H1 (cell line): ENCODE measurements around the gene RBM47. TPM values are rescaled to one million over a fixed set of nuclear protein-coding genes. Genes with fewer than 3 reads are reported as not detected.

ENCODE experiments used
- CTCF ChIA-PET: fragments of 300-600 bp; sonication (Branson Sonifier 250); formaldehyde crosslinking; loops from one replicate; lab custom pipeline; 2021; ENCODE audit not compliant: partially characterized antibody; lab: Charles Lee
- POLR2A ChIA-PET: fragments of 300-600 bp; sonication (Branson Sonifier 250); formaldehyde crosslinking; loops from one replicate; lab custom pipeline; 2021; ENCODE audit warnings: inconsistent platforms; ENCODE audit not compliant: partially characterized antibody; lab: Charles Lee
- DNase-seq, 2 experiments: peaks; one replicate each; pipeline versions ENCODE4 v3.0.0 to v3.0.0-alpha.2; 2010 to 2022; ENCODE audit warnings: low spot score in 2 of 2, low read depth in 1 of 2, mixed read lengths in 1 of 2
- FAIRE-seq: peaks from 2 replicates; lab custom pipeline; 2011; peaks lifted over from hg19 to GRCh38; lab: Jason Lieb, UNC
- H2AFZ ChIP-seq: 2 replicates; pipeline ENCODE4 v1.8.1; 2012; ENCODE audit warnings: low read length, inconsistent platforms
- H2AK5ac ChIP-seq: 2 replicates; pipeline ENCODE4 v1.6.1; 2013; ENCODE audit warnings: low read depth, low read length
- H2BK120ac ChIP-seq: replicated peaks from 2 replicates; pipeline ENCODE3; 2013; ENCODE audit warnings: low read depth, low read length, inconsistent platforms
- H2BK12ac ChIP-seq: 2 replicates; pipeline ENCODE4 v1.6.1; 2013; ENCODE audit warnings: low read depth, low read length
- H2BK15ac ChIP-seq: 2 replicates; pipeline ENCODE4 v1.6.1; 2013; ENCODE audit warnings: low read length
- H2BK20ac ChIP-seq: 2 replicates; pipeline ENCODE4 v1.6.1; 2013; ENCODE audit warnings: low read length
- H2BK5ac ChIP-seq: 2 replicates; pipeline ENCODE4 v1.6.1; 2013; ENCODE audit warnings: low read depth, low read length
- H3K14ac ChIP-seq: 2 replicates; pipeline ENCODE4 v1.6.1; 2013; ENCODE audit warnings: inconsistent platforms; ENCODE audit not compliant: insufficient read length
- H3K18ac ChIP-seq: 2 replicates; pipeline ENCODE4 v1.6.1; 2013; ENCODE audit warnings: low read length; ENCODE audit errors: extremely low read depth
- H3K23ac ChIP-seq: 2 replicates; pipeline ENCODE4 v1.6.1; 2013; ENCODE audit warnings: inconsistent platforms; ENCODE audit not compliant: insufficient read length
- H3K23me2 ChIP-seq: 2 replicates; pipeline ENCODE4 v1.6.1; 2013; ENCODE audit warnings: low read depth, low read length
- H3K27ac ChIP-seq: 2 replicates; pipeline ENCODE4 v1.6.1; 2011; ENCODE audit warnings: low read depth, low read length, inconsistent platforms
- H3K27me3 ChIP-seq, 4 experiments: replicated peaks in 1 of 4; 1 replicate in 1 of 4; 2 replicates in 3 of 4; pipeline versions ENCODE4 v1.6.1 to v1.8.1; 2011 to 2013; ENCODE audit warnings: low read length in 3 of 4, mild to moderate bottlenecking in 3 of 4, inconsistent platforms in 2 of 4, mixed read lengths in 2 of 4, moderate library complexity in 1 of 4; ENCODE audit not compliant: control insufficient read depth in 3 of 4, insufficient read depth in 3 of 4; ENCODE audit errors: extremely low read depth in 1 of 4
- H3K36me3 ChIP-seq, 4 experiments: 2 replicates each; pipeline versions ENCODE4 v1.6.1 to v1.8.1; 2011 to 2013; ENCODE audit warnings: mild to moderate bottlenecking in 4 of 4, low read length in 3 of 4, moderate library complexity in 2 of 4, control low read depth in 1 of 4, inconsistent platforms in 1 of 4; ENCODE audit not compliant: insufficient read depth in 4 of 4, control insufficient read depth in 2 of 4
- H3K4ac ChIP-seq: replicated peaks from 2 replicates; pipeline ENCODE3; 2013; ENCODE audit warnings: low read length, low read depth, mixed read lengths, inconsistent platforms; ENCODE audit not compliant: insufficient read length
- H3K4me1 ChIP-seq, 4 experiments: replicated peaks in 1 of 4; 1 replicate in 1 of 4; 2 replicates in 3 of 4; pipeline versions ENCODE4 v1.6.1 to v1.8.1; 2011 to 2013; ENCODE audit warnings: low read length in 3 of 4, inconsistent platforms in 2 of 4, mixed read lengths in 1 of 4; ENCODE audit not compliant: insufficient read depth in 4 of 4, control insufficient read depth in 3 of 4
- H3K4me2 ChIP-seq, 2 experiments: 2 replicates each; pipeline versions ENCODE4 v1.6.1 to v1.8.1; 2011 to 2013; ENCODE audit warnings: low read depth in 2 of 2, low read length in 2 of 2, control low read depth in 1 of 2, inconsistent platforms in 1 of 2, mild to moderate bottlenecking in 1 of 2; ENCODE audit not compliant: insufficient read depth in 1 of 2
- H3K4me3 ChIP-seq, 4 experiments: fragments of 200-600, 300-600 bp in 1 of 4; sonication (generic), shearing (Covaris generic), sonication (Bioruptor Twin) in 1 of 4; 2 replicates each; pipeline versions ENCODE4 v1.5.1 to v1.8.1; 2011 to 2016; ENCODE audit warnings: low read length in 4 of 4, low read depth in 3 of 4, control low read depth in 2 of 4, inconsistent platforms in 2 of 4, mild to moderate bottlenecking in 2 of 4, mixed read lengths in 1 of 4, moderate library complexity in 1 of 4; ENCODE audit not compliant: insufficient read depth in 2 of 4; ENCODE audit errors: extremely low read depth in 1 of 4
- H3K56ac ChIP-seq: replicated peaks from 2 replicates; pipeline ENCODE3; 2013; ENCODE audit warnings: low read depth, mild to moderate bottlenecking, mixed read lengths, low read length, inconsistent platforms; ENCODE audit not compliant: insufficient read length
- H3K79me1 ChIP-seq: 2 replicates; pipeline ENCODE4 v1.6.1; 2013; ENCODE audit warnings: low read depth, low read length, control low read depth
- H3K79me2 ChIP-seq, 2 experiments: 2 replicates each; pipeline versions ENCODE4 v1.6.1 to v1.8.1; 2012 to 2013; ENCODE audit warnings: low read length in 2 of 2, mild to moderate bottlenecking in 2 of 2, inconsistent platforms in 1 of 2; ENCODE audit not compliant: insufficient read depth in 2 of 2, control insufficient read depth in 1 of 2
- H3K9ac ChIP-seq, 4 experiments: replicated peaks in 1 of 4; 1 replicate in 1 of 4; 2 replicates in 3 of 4; pipeline versions ENCODE4 v1.6.1 to v1.8.1; 2011 to 2013; ENCODE audit warnings: low read depth in 3 of 4, low read length in 3 of 4, control low read depth in 2 of 4, mild to moderate bottlenecking in 2 of 4, moderate library complexity in 2 of 4, inconsistent platforms in 1 of 4; ENCODE audit errors: extremely low read depth in 1 of 4
- H3K9me3 ChIP-seq, 2 experiments: 2 replicates each; pipeline versions ENCODE4 v1.6.1 to v1.8.1; 2012 to 2013; ENCODE audit warnings: mild to moderate bottlenecking in 2 of 2, moderate library complexity in 2 of 2, control low read depth in 1 of 2, inconsistent platforms in 1 of 2, low read depth in 1 of 2, low read length in 1 of 2, mixed read lengths in 1 of 2; ENCODE audit not compliant: insufficient read depth in 2 of 2
- H4K20me1 ChIP-seq, 2 experiments: replicated peaks in 1 of 2; 2 replicates each; pipeline versions ENCODE3 to v1.8.1; 2011 to 2013; ENCODE audit warnings: inconsistent platforms in 2 of 2, low read length in 2 of 2, mild to moderate bottlenecking in 1 of 2; ENCODE audit not compliant: insufficient read depth in 2 of 2, control insufficient read depth in 1 of 2
- H4K5ac ChIP-seq: 2 replicates; pipeline ENCODE4 v1.6.1; 2013; ENCODE audit warnings: low read length, low read depth, mixed read lengths, inconsistent platforms; ENCODE audit not compliant: insufficient read length
- H4K8ac ChIP-seq: 2 replicates; pipeline ENCODE4 v1.8.0; 2013; ENCODE audit warnings: mild to moderate bottlenecking, moderate library complexity, low read length, inconsistent platforms; ENCODE audit not compliant: insufficient read depth; ENCODE audit errors: extremely low read depth
- H4K91ac ChIP-seq: replicated peaks from 2 replicates; pipeline ENCODE3; 2013; ENCODE audit warnings: low read length, mixed read lengths, inconsistent platforms; ENCODE audit not compliant: insufficient read length
- ASH2L ChIP-seq: fragments of 200-600, 300-600 bp; sonication (generic); IDR thresholded peaks from one replicate; pipeline ENCODE4 v1.7.1; 2017; ENCODE audit warnings: low read length
- ATF3 ChIP-seq: IDR thresholded peaks from 2 replicates; pipeline ENCODE4 v1.6.1; 2011; ENCODE audit warnings: low read depth, mild to moderate bottlenecking, low read length; ENCODE audit not compliant: insufficient read depth
- BRCA1 ChIP-seq: IDR thresholded peaks from 2 replicates; pipeline ENCODE4 v1.6.1; 2012; ENCODE audit warnings: low read depth, low read length, improper control_type of control experiment
- CREB1 ChIP-seq: IDR thresholded peaks from 2 replicates; pipeline ENCODE4 v1.6.1; 2012; ENCODE audit warnings: inconsistent platforms
- EZH2 ChIP-seq: fragments of 200-600 bp; sonication (generic); IDR thresholded peaks from 2 replicates; pipeline ENCODE4 v1.7.1; 2012; ENCODE audit warnings: low read depth, mild to moderate bottlenecking, moderate library complexity, low read length, inconsistent platforms; ENCODE audit not compliant: severe bottlenecking
- HDAC6 ChIP-seq: IDR thresholded peaks from one replicate; pipeline ENCODE4 v1.7.1; 2012; ENCODE audit warnings: low read depth, mild to moderate bottlenecking, inconsistent platforms, low read length, moderate library complexity
- JUN ChIP-seq: IDR thresholded peaks from 2 replicates; pipeline ENCODE4 v1.6.1; 2011; ENCODE audit warnings: low read depth, mild to moderate bottlenecking, improper control_type of control experiment, low read length
- JUND ChIP-seq: IDR thresholded peaks from 2 replicates; pipeline ENCODE4 v1.6.1; 2011; ENCODE audit warnings: mild to moderate bottlenecking, improper control_type of control experiment, low read length
- KDM1A ChIP-seq: fragments of 200-600, 300-600 bp; sonication (generic); IDR thresholded peaks from 2 replicates; pipeline ENCODE4 v1.7.1; 2016; ENCODE audit warnings: mild to moderate bottlenecking, low read length, borderline replicate concordance
- MAFK ChIP-seq: IDR thresholded peaks from 2 replicates; pipeline ENCODE4 v1.6.1; 2012; ENCODE audit warnings: low read depth, mild to moderate bottlenecking, improper control_type of control experiment, low read length
- RFX5 ChIP-seq: IDR thresholded peaks from 2 replicates; pipeline ENCODE4 v1.6.1; 2011; ENCODE audit warnings: low read depth, low read length, improper control_type of control experiment, borderline replicate concordance
- SP4 ChIP-seq: IDR thresholded peaks from 2 replicates; pipeline ENCODE4 v1.6.1; 2012; ENCODE audit warnings: low read length, inconsistent platforms
- TAF1 ChIP-seq: IDR thresholded peaks from 2 replicates; pipeline ENCODE4 v1.6.1; 2011; ENCODE audit warnings: mild to moderate bottlenecking, low read depth, low read length
- TCF12 ChIP-seq: IDR thresholded peaks from 2 replicates; pipeline ENCODE4 v1.6.1; 2011; ENCODE audit warnings: low read depth, mild to moderate bottlenecking, low read length
- ZNF274 ChIP-seq: IDR thresholded peaks from 2 replicates; pipeline ENCODE4 v1.7.0; 2012; ENCODE audit warnings: low read length, borderline replicate concordance; ENCODE audit errors: extremely low read depth
- WGBS, 2 experiments: shearing (Covaris generic) in 1 of 2; methylation state at CpG; one replicate each; pipeline versions ENCODE4 v1.1.6 to v1.1.7; 2013 to 2015; ENCODE audit warnings: low lambda C conversion rate in 2 of 2, mixed read lengths in 2 of 2, inconsistent platforms in 1 of 2, low coverage in 1 of 2, missing lambda C conversion rate in 1 of 2; ENCODE audit not compliant: insufficient replicate concordance in 2 of 2, insufficient coverage in 1 of 2, insufficient read length in 1 of 2; ENCODE audit errors: extremely low coverage in 1 of 2, missing lambda C conversion rate in 1 of 2; 5-methylcytosine and 5-hydroxymethylcytosine counted together
- polyA plus RNA-seq, 7 experiments: library from polyadenylated mRNA; depleted of rRNA in 3 of 7; stranded (reverse) in 5 of 7; unstranded in 2 of 7; fragments of >200 nt in 5 of 7; fragments of 200-250 nt in 2 of 7; gene quantifications; 1 replicate in 5 of 7; 2 replicates in 1 of 7; 4 replicates in 1 of 7; pipeline versions ENCODE4 v1.2.1 to v1.2.3, GENCODE V29; 2011 to 2013; ENCODE audit warnings: missing spikeins in 2 of 7, mixed read lengths in 2 of 7
- total RNA-seq: library from RNA; stranded (reverse); fragmentation: NEBNext Ultra II Directional; extraction: Animal tissue kit (Norgen Biotek cat#: 25700); gene quantifications from 2 replicates; pipeline ENCODE4 v1.2.1, GENCODE V29; 2021

Gene RBM47
- total and polyA plus RNA-seq, 2 of the 8 experiments (the other 6 are each of a cell fraction or from before 2014, with no cell fraction given) = 42.8 to 78.9 TPM

- no peak overlapping the region for H3K4ac ChIP-seq
- H3K9ac ChIP-seq = no peak overlapping the region
- no peak overlapping the region for H4K91ac ChIP-seq
- no peak overlapping the region for H4K5ac ChIP-seq
- no peak overlapping the region for H2BK120ac ChIP-seq
- H2BK15ac ChIP-seq = no peak overlapping the region
- H3K27ac ChIP-seq = no peak overlapping the region
- H4K20me1 ChIP-seq = no peaks in the 10 kb centered on the region
- peaks cover 0 to 22% (median 2%) of the 10 kb centered on the region in 4 experiments; a peak in 3 of 8 replicates for H3K36me3 ChIP-seq
- H3K56ac ChIP-seq = no peak overlapping the region
- no peak overlapping the region for H2BK5ac ChIP-seq
- H2AFZ ChIP-seq = no peak overlapping the region
- no peak overlapping the region for H2BK20ac ChIP-seq
- H3K14ac ChIP-seq = no peak overlapping the region
- H2AK5ac ChIP-seq = no peak overlapping the region
- H3K23ac ChIP-seq = no peak overlapping the region
- no peak overlapping the region for H4K8ac ChIP-seq
- no peaks in the 10 kb centered on the region for H3K27me3 ChIP-seq
- POLR2A ChIA-PET = interaction anchor here (0.6 to 0.7 kb wide), 3 partner anchors 13 to 56 kb away, joined by 3 read pairs; no protein-coding TSS in a partner anchor
- no peak overlapping the region for H3K4me2 ChIP-seq
- peaks cover 4% of the 10 kb centered on the region; the same call in 1 of the 2 replicates for H3K79me1 ChIP-seq
- H2BK12ac ChIP-seq = no peak overlapping the region
- no peak for FAIRE-seq
- no peak overlapping the region for H3K18ac ChIP-seq
- DNase-seq = no peak
- peaks cover 0 to 42% of the 10 kb centered on the region in 2 experiments; a peak in 2 of 4 replicates for H3K79me2 ChIP-seq
- H3K4me1 ChIP-seq = no peaks in the 10 kb centered on the region
- 87% methylated on average over 5 of the region's 5 CpGs; no CpG with 5 or more reads in 1 of the 2 experiments for WGBS, 2 experiments
- H3K9me3 ChIP-seq = no peaks in the 10 kb centered on the region
- H3K23me2 ChIP-seq = no peaks in the 10 kb centered on the region
- H3K4me3 ChIP-seq = no peak overlapping the region
- CTCF ChIA-PET = interaction anchor here (0.6 to 0.7 kb wide), 2 partner anchors 42 to 52 kb away, joined by 3 read pairs; no protein-coding TSS in a partner anchor
- TF ChIP-seq JUND (no peak), EZH2 (no peak), TCF12 (no peak), TAF1 (no peak), SP4 (no peak), ASH2L (no peak), JUN (no peak), KDM1A (no peak), MAFK (no peak), ZNF274 (no peak), ATF3 (no peak), CREB1 (no peak), RFX5 (no peak), HDAC6 (no peak), BRCA1 (no peak)
These were observed 33.7 kb downstream of the RBM47 start for GRCh38 chr4:40595981-40596380.
